PC-3 (cell line): ENCODE data around the gene CDCP1. TPM values are rescaled to one million over a fixed set of nuclear protein-coding genes. Genes with fewer than 3 reads are reported as not detected.

Experiments used
- ATAC-seq: fragments of 200-7000 bp; cut with Tn5 transposase; 2 replicates; pipeline ENCODE4 v1.9.1; 2020; ENCODE audit warnings: mild to moderate bottlenecking, moderate library complexity
- BruUV-seq: library from RNA; stranded (reverse); fragments of 400-500 nt; replicated peaks from 2 replicates; lab custom pipeline; 2021; lab: Mats Ljungman, UMichigan
- CTCF ChIA-PET: fragments of 300-600 bp; sonication (Branson Sonifier 250); formaldehyde crosslinking; loops from one replicate; lab custom pipeline; 2022; ENCODE audit warnings: antibody characterized with exemption; lab: Charles Lee
- POLR2A ChIA-PET: fragments of 300-600 bp; sonication (Branson Sonifier 250); formaldehyde crosslinking; loops from one replicate; lab custom pipeline; 2022; ENCODE audit warnings: antibody characterized with exemption; ENCODE audit not compliant: unreplicated experiment; lab: Charles Lee
- DNase-seq: peaks from one replicate; pipeline ENCODE4 v3.0.0-alpha.2; 2015
- H2AFZ ChIP-seq: fragments of 300-600 bp; sonication (generic); 2 replicates; pipeline ENCODE4 v1.6.0; 2016; ENCODE audit warnings: antibody characterized with exemption, low read length
- H3F3A ChIP-seq: fragments of 300-600 bp; sonication (generic); one replicate; pipeline ENCODE4 v1.6.0; 2017; ENCODE audit warnings: antibody characterized with exemption, low read length, control low read depth, mild to moderate bottlenecking; ENCODE audit not compliant: unreplicated experiment
- H3K27ac ChIP-seq: fragments of 300-600 bp; sonication (generic); 2 replicates; pipeline ENCODE4 v1.5.1; 2016; ENCODE audit warnings: mild to moderate bottlenecking, low read length
- H3K27me3 ChIP-seq: fragments of 300-600 bp; sonication (generic); 2 replicates; pipeline ENCODE4 v1.6.1; 2016; ENCODE audit warnings: low read length, mixed read lengths
- H3K36me3 ChIP-seq: fragments of 300-600 bp; sonication (generic); 2 replicates; pipeline ENCODE4 v1.6.1; 2016; ENCODE audit warnings: low read depth, mixed run types, low read length, mixed read lengths
- H3K4me1 ChIP-seq: fragments of 300-600 bp; sonication (generic); 2 replicates; pipeline ENCODE4 v1.5.1; 2016; ENCODE audit warnings: low read length; ENCODE audit not compliant: insufficient read depth
- H3K4me2 ChIP-seq: fragments of 300-600 bp; sonication (generic); 2 replicates; pipeline ENCODE4 v1.6.0; 2016; ENCODE audit warnings: low read length
- H3K4me3 ChIP-seq: fragments of 300-600 bp; sonication (generic); 2 replicates; pipeline ENCODE4 v1.5.1; 2016; ENCODE audit warnings: mild to moderate bottlenecking, low read length, mixed read lengths
- H3K79me2 ChIP-seq: fragments of 300-600 bp; sonication (generic); 2 replicates; pipeline ENCODE4 v1.6.1; 2017; ENCODE audit warnings: low read length, mixed read lengths
- H3K9ac ChIP-seq: fragments of 300-600 bp; sonication (generic); 2 replicates; pipeline ENCODE4 v1.6.0; 2016; ENCODE audit warnings: mild to moderate bottlenecking, low read length
- H3K9me2 ChIP-seq: fragments of 300-600 bp; sonication (generic); replicated peaks from 2 replicates; pipeline ENCODE4 v1.6.1; 2016; ENCODE audit warnings: mixed run types, low read length, mixed read lengths
- H3K9me3 ChIP-seq: fragments of 300-600 bp; sonication (generic); 2 replicates; pipeline ENCODE4 v1.6.1; 2016; ENCODE audit warnings: low read length, mixed read lengths
- H4K20me1 ChIP-seq: fragments of 300-600 bp; sonication (generic); 2 replicates; pipeline ENCODE4 v1.6.1; 2016; ENCODE audit warnings: low read length, mixed read lengths
- CTCF ChIP-seq: fragments of 300-600 bp; sonication (generic); conservative IDR thresholded peaks from 2 replicates; pipeline ENCODE4 v1.5.1; 2017; ENCODE audit warnings: antibody characterized with exemption, low read depth, mild to moderate bottlenecking, low read length
- EZH2 ChIP-seq: fragments of 300-600 bp; sonication (generic); IDR thresholded peaks from one replicate; pipeline ENCODE4 v1.6.1; 2017; ENCODE audit warnings: antibody characterized with exemption, mild to moderate bottlenecking, low read length; ENCODE audit not compliant: unreplicated experiment
- EZH2phosphoT487 ChIP-seq: fragments of 300-600 bp; sonication (generic); IDR thresholded peaks from 2 replicates; pipeline ENCODE4 v1.6.1; 2018; ENCODE audit warnings: mild to moderate bottlenecking, antibody characterized with exemption, low read length, borderline replicate concordance
- intact Hi-C: fragments of 100-400 bp; cut with micrococcal nuclease; formaldehyde crosslinking; loops from 2 replicates; pipeline ENCODE4 v1.9.0; 2023
- total RNA-seq: library from RNA; depleted of rRNA; stranded (reverse); fragments of >200 nt; gene quantifications from 2 replicates; pipeline ENCODE4 v1.2.3, GENCODE V29; 2014

CDCP1 gene
- total RNA-seq, 1 experiment from 2014 or later: 120 TPM

DNA sequence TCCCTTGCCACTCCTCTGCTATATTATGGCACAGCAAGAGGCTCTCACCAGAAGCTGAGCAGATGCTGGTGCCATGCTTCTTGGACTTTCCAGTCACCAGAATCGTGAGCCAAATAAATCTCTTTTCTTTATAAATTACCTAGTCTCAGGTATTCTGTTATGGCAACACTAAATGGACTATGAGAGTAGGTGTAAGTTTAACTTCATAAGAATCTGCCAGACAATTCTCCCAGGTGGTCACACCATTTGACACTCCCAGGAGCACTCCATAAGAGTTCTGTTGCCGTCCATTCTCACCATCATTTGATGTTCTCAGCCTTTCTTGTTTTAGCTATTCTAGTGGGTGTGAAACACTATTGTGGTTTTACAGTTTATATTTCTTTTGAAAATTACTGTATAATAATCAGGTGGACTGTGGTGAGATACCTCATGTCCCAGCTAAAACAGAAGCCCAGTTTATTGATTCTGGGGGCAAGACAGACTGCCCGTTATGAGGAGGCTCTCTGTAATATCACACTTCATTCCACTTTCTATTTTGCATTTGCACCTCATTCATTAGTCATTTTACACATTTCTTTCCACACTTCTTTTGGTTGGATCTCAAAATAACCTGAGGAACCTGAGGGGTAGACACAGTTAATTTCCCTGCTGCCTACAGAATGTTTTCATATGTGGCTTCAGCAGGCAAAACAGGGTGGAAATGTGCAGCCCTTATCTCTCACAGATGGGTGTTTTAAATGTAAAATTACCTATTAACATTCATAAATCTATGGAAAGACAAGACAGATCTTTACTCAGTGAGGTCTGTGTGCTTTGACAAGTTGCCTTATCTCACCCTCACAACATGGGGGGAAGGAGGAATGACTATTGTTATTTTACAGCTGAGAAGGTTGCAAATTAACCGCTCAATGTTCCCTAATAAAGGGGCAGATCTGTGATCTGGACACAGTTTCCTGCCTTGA, 42.1 kb downstream of the CDCP1 start:
- ChIA-PET POLR2A (no interaction called here), CTCF (no interaction called here)
- no peak overlapping the region for H3K9ac ChIP-seq
- H4K20me1 ChIP-seq: no peaks in the 10 kb centered on the region
- 0 out of 2 replicates have a peak overlapping the region, but pooled peaks have one; percentile 93 for H3K27ac ChIP-seq
- H3K36me3 ChIP-seq: peaks cover 75% of the 10 kb centered on the region
- no peak overlapping the region for H3K4me3 ChIP-seq
- TF ChIP-seq EZH2: no peak
- no peak for TF ChIP-seq EZH2phosphoT487
- TF ChIP-seq CTCF: no peak
- peaks cover 26% of the 10 kb centered on the region for H3K4me1 ChIP-seq
- DNase-seq: no peak
- H3K9me3 ChIP-seq: no peaks in the 10 kb centered on the region
- BruUV-seq: no TSS peak
- H3K79me2 ChIP-seq: peaks cover 58% of the 10 kb centered on the region
- no peaks in the 10 kb centered on the region for H3K9me2 ChIP-seq
- H3K27me3 ChIP-seq: no peaks in the 10 kb centered on the region
- no peak overlapping the region for H2AFZ ChIP-seq
- ATAC-seq: no peak
- intact Hi-C loops: no loop called here
- H3K4me2 ChIP-seq: no peak overlapping the region
- peaks cover 9% of the 10 kb centered on the region for H3F3A ChIP-seq

GRCh38 chr3:45103334-45103733, 42.8 kb downstream of the CDCP1 start:
- ChIA-PET CTCF (no interaction called here), POLR2A (no interaction called here)
- Histone ChIP-seq H2AFZ (no peak overlapping the region), H3K27ac (no peak overlapping the region), H3F3A (peaks cover 9% of the 10 kb centered on the region), H3K4me3 (no peak overlapping the region), H3K36me3 (peaks cover 73% of the 10 kb centered on the region), H3K4me1 (peaks cover 26% of the 10 kb centered on the region), H4K20me1 (no peaks in the 10 kb centered on the region), H3K9me2 (no peaks in the 10 kb centered on the region), H3K9ac (no peak overlapping the region), H3K79me2 (peaks cover 57% of the 10 kb centered on the region), H3K27me3 (no peaks in the 10 kb centered on the region), H3K9me3 (no peaks in the 10 kb centered on the region), H3K4me2 (no peak overlapping the region)
- ATAC-seq (no peak), DNase-seq (no peak)
- intact Hi-C loops: no loop called here
- BruUV-seq: no TSS peak
- TF ChIP-seq CTCF: no peak
- TF ChIP-seq EZH2phosphoT487: no peak
- no peak for TF ChIP-seq EZH2

GRCh38 chr3:45100981-45101407, 45.2 kb downstream of the CDCP1 start:
- Histone ChIP-seq H3K36me3 (peaks cover 69% of the 10 kb centered on the region), H3K9ac (no peak overlapping the region), H2AFZ (no peak overlapping the region), H3K4me1 (peaks cover 14% of the 10 kb centered on the region), H3K9me3 (no peaks in the 10 kb centered on the region), H3K4me2 (no peak overlapping the region), H3K27ac (no peak overlapping the region), H3F3A (peaks cover 8% of the 10 kb centered on the region), H3K9me2 (no peaks in the 10 kb centered on the region), H4K20me1 (no peaks in the 10 kb centered on the region), H3K4me3 (no peak overlapping the region), H3K79me2 (peaks cover 49% of the 10 kb centered on the region), H3K27me3 (no peaks in the 10 kb centered on the region)
- no TSS peak for BruUV-seq
- intact Hi-C loops: no loop called here
- ChIA-PET POLR2A (no interaction called here), CTCF (no interaction called here)
- DNase-seq (no peak), ATAC-seq (no peak)
- TF ChIP-seq EZH2phosphoT487 (no peak), EZH2 (no peak), CTCF (no peak)
